ENCODE measurements around the gene PRIM2.

DNA sequence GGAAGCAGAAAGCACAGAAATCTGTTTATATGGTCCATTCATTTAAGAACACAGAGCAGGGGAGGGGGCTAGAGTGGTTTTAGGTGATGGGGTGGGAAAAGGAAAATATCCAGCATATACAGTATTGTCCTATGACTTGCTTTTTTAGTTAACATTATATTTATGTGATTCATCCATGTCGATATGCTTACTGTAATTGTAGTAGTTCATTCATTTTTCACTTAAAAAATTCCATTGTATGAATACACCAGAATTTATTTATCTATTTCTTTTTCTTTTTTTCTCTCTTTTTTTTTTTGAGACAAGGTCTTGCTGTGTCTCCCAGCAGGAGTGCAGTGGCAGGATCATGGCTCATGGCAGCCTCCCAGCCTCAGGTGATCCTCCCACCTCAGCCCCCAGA, 9.6 kb upstream of the PRIM2 start:
- TF ChIP-seq, protein P1, sequence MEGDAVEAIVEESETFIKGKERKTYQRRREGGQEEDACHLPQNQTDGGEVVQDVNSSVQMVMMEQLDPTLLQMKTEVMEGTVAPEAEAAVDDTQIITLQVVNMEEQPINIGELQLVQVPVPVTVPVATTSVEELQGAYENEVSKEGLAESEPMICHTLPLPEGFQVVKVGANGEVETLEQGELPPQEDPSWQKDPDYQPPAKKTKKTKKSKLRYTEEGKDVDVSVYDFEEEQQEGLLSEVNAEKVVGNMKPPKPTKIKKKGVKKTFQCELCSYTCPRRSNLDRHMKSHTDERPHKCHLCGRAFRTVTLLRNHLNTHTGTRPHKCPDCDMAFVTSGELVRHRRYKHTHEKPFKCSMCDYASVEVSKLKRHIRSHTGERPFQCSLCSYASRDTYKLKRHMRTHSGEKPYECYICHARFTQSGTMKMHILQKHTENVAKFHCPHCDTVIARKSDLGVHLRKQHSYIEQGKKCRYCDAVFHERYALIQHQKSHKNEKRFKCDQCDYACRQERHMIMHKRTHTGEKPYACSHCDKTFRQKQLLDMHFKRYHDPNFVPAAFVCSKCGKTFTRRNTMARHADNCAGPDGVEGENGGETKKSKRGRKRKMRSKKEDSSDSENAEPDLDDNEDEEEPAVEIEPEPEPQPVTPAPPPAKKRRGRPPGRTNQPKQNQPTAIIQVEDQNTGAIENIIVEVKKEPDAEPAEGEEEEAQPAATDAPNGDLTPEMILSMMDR (IDR thresholded peaks at IDR 0.05): no peak
- TF ChIP-seq POLR2A (IDR thresholded peaks at IDR 0.05): no peak
- no peak for TF ChIP-seq EP300 (IDR thresholded peaks at IDR 0.05)
